Occipital lobe (tissue), 2 donors: Measurements from ENCODE around the gene SARM1. TPM values are rescaled to one million over a fixed set of nuclear protein-coding genes. Genes with fewer than 3 reads are reported as not detected.
"Not testable (repeated sequence)": the region's sequence is repeated elsewhere in the genome, so short reads cannot be mapped to it uniquely, and the experiment has no call there.

Experiments used
- DNase-seq: peaks from one replicate; lab custom pipeline; 2025; lab: John Stamatoyannopoulos, UW
- total RNA-seq: library from RNA; depleted of rRNA; stranded (reverse); fragments of >200 nt; gene quantifications from one replicate; pipeline ENCODE4 v1.2.3, GENCODE V29; 2014

SARM1 gene
- 17.8 TPM for total RNA-seq

- DNase-seq = peak; percentile 84
These were observed at the start of gene SARM1 for GRCh38 chr17:28371245-28372202. SARM1 (plus strand) TSS chr17:28371694; CDS start chr17:28372033, 339 bp downstream.

GRCh38 chr17:28324267-28324745 lies 47.2 kb upstream of the SARM1 start:
- DNase-seq = no peak

GRCh38 chr17:28324781-28325180 lies 46.7 kb upstream of the SARM1 start:
- DNase-seq = no peak

GRCh38 chr17:28325211-28325610 lies 46.3 kb upstream of the SARM1 start:
- no peak for DNase-seq

- DNase-seq = no peak
These were observed 45.4 kb upstream of the SARM1 start for GRCh38 chr17:28326114-28326513.

- no peak for DNase-seq
These were observed 44.4 kb upstream of the SARM1 start for GRCh38 chr17:28327031-28327607.

- no peak for DNase-seq
These were observed 43.8 kb upstream of the SARM1 start for GRCh38 chr17:28327709-28328108.

GRCh38 chr17:28328325-28328724 lies 43.2 kb upstream of the SARM1 start:
- no peak for DNase-seq

- no peak for DNase-seq
These were observed 40.8 kb upstream of the SARM1 start for GRCh38 chr17:28330671-28331070.

GRCh38 chr17:28331891-28332420 lies 39.5 kb upstream of the SARM1 start:
- no peak for DNase-seq

- no peak for DNase-seq
These were observed 38.3 kb upstream of the SARM1 start for GRCh38 chr17:28333083-28333746.

- no peak for DNase-seq
These were observed 37.3 kb upstream of the SARM1 start for GRCh38 chr17:28334171-28334570.

- no peak for DNase-seq
These were observed 36.8 kb upstream of the SARM1 start for GRCh38 chr17:28334666-28335200.

GRCh38 chr17:28335201-28335958 lies 36.1 kb upstream of the SARM1 start, which contains the start of the genes IFT20 and TNFAIP1:
IFT20 (minus strand) TSS chr17:28335472; CDS start chr17:28331985, 3,487 bp downstream.
TNFAIP1 (plus strand) TSS chr17:28335761; CDS start chr17:28339522, 3,761 bp downstream.
- peak; percentile 99 for DNase-seq

- no peak for DNase-seq
These were observed 35.3 kb upstream of the SARM1 start for GRCh38 chr17:28335959-28336871.

GRCh38 chr17:28338056-28338768 lies 33.3 kb upstream of the SARM1 start:
- no peak for DNase-seq

- DNase-seq = not testable (repeated sequence)
These were observed 32.7 kb upstream of the SARM1 start for GRCh38 chr17:28338769-28339212.

GRCh38 chr17:28339431-28339830 lies 32.1 kb upstream of the SARM1 start:
- DNase-seq = no peak

- DNase-seq = no peak
These were observed 31.1 kb upstream of the SARM1 start for GRCh38 chr17:28340374-28340773.
